HCT116 (cell line): ENCODE measurements around the gene FAM20B. TPM values are rescaled to one million over a fixed set of nuclear protein-coding genes. Genes with fewer than 3 reads are reported as not detected.

Source experiments
- ATAC-seq: fragments of 200-7000 bp; cut with Tn5 transposase; 2 replicates; pipeline ENCODE4 v1.9.1; 2020; ENCODE audit warnings: mild to moderate bottlenecking, moderate library complexity
- BruUV-seq: library from RNA; stranded (reverse); fragments of 400-500 nt; replicated peaks from 2 replicates; lab custom pipeline; 2021; lab: Mats Ljungman, UMichigan
- CTCF ChIA-PET: fragments of 300-600 bp; sonication (Branson Sonifier 250); formaldehyde crosslinking; loops from one replicate; lab custom pipeline; 2021; ENCODE audit warnings: antibody characterized with exemption; lab: Charles Lee
- POLR2A ChIA-PET: fragments of 300-600, 350-600 bp; sonication (Branson Sonifier 250); formaldehyde crosslinking; loops from one replicate; lab custom pipeline; 2021; ENCODE audit warnings: antibody characterized with exemption; lab: Charles Lee
- RAD21 ChIA-PET, 2 experiments: fragments of 300-600 bp; sonication (Branson Sonifier 250); formaldehyde crosslinking; loops; one replicate each; lab custom pipeline; 2023; ENCODE audit warnings: low total read pairs in 2 of 2; ENCODE audit not compliant: uncharacterized antibody in 2 of 2, unreplicated experiment in 2 of 2, low non-redundant PET in 1 of 2; lab: Charles Lee
- DNase-seq: peaks from one replicate; pipeline ENCODE4 v3.0.0-alpha.2; 2010; ENCODE audit warnings: low read depth, low spot score
- H2AFZ ChIP-seq: fragments of 200-600 bp; shearing (Covaris generic), sonication (generic); 2 replicates; pipeline ENCODE4 v1.6.1; 2017; ENCODE audit warnings: low read depth, mixed run types, mixed read lengths, antibody characterized with exemption, low read length; ENCODE audit not compliant: poor library complexity, severe bottlenecking
- H3K27ac ChIP-seq: 2 replicates; pipeline ENCODE4 v1.5.1; 2012; ENCODE audit warnings: low read depth, low read length
- H3K27me3 ChIP-seq: fragments of 200-600 bp; sonication (generic); 2 replicates; pipeline ENCODE4 v1.6.1; 2016; ENCODE audit warnings: mixed run types, low read length, mixed read lengths; ENCODE audit not compliant: insufficient read depth
- H3K36me3 ChIP-seq, 2 experiments: fragments of 200-500 bp in 1 of 2; fragments of 200-600 bp in 1 of 2; sonication (Bioruptor generic) in 1 of 2; sonication (generic) in 1 of 2; 2 replicates each; pipeline versions ENCODE4 v1.5.1 to v1.6.1; 2014 to 2016; ENCODE audit warnings: low read length in 2 of 2, inconsistent platforms in 1 of 2, mixed read lengths in 1 of 2, mixed run types in 1 of 2; ENCODE audit not compliant: insufficient read depth in 2 of 2, control insufficient read depth in 1 of 2
- H3K4me1 ChIP-seq, 2 experiments: fragments of 200-600 bp in 1 of 2; sonication (generic) in 1 of 2; 2 replicates each; pipeline versions ENCODE4 v1.5.1 to v1.6.1; 2012 to 2017; ENCODE audit warnings: low read length in 2 of 2, inconsistent platforms in 1 of 2, mild to moderate bottlenecking in 1 of 2, mixed read lengths in 1 of 2, mixed run types in 1 of 2, moderate library complexity in 1 of 2; ENCODE audit not compliant: insufficient read depth in 2 of 2, control insufficient read depth in 1 of 2
- H3K4me2 ChIP-seq: fragments of 200-600 bp; sonication (generic); 2 replicates; pipeline ENCODE4 v1.6.1; 2017; ENCODE audit warnings: mixed run types, low read length, mixed read lengths
- H3K4me3 ChIP-seq, 2 experiments: fragments of 200-600 bp in 1 of 2; sonication (generic) in 1 of 2; replicated peaks in 1 of 2; 2 replicates each; pipeline ENCODE4 v1.5.1; 2011 to 2016; ENCODE audit warnings: low read length in 2 of 2, control low read depth in 1 of 2, low read depth in 1 of 2, mild to moderate bottlenecking in 1 of 2, mixed read lengths in 1 of 2, mixed run types in 1 of 2
- H3K79me2 ChIP-seq: fragments of 200-600 bp; sonication (generic); 2 replicates; pipeline ENCODE4 v1.6.1; 2017; ENCODE audit warnings: mild to moderate bottlenecking, mixed run types, low read length, moderate library complexity, mixed read lengths; ENCODE audit not compliant: insufficient read depth
- H3K9ac ChIP-seq: fragments of 200-600 bp; sonication (generic); 2 replicates; pipeline ENCODE4 v1.6.1; 2016; ENCODE audit warnings: low read length, mixed read lengths
- H3K9me2 ChIP-seq: fragments of 200-600 bp; sonication (generic), shearing (Covaris generic); 2 replicates; pipeline ENCODE4 v1.6.1; 2017; ENCODE audit warnings: mixed run types, mild to moderate bottlenecking, moderate library complexity; ENCODE audit not compliant: insufficient read depth
- H3K9me3 ChIP-seq, 2 experiments: fragments of 200-500 bp in 1 of 2; fragments of 200-600 bp in 1 of 2; sonication (Bioruptor generic) in 1 of 2; sonication (generic) in 1 of 2; 2 replicates each; pipeline ENCODE4 v1.6.1; 2014 to 2017; ENCODE audit warnings: low read length in 2 of 2, mixed read lengths in 2 of 2, inconsistent platforms in 1 of 2, low read depth in 1 of 2, mild to moderate bottlenecking in 1 of 2, mixed run types in 1 of 2, moderate library complexity in 1 of 2; ENCODE audit not compliant: control insufficient read depth in 1 of 2, insufficient read depth in 1 of 2
- H4K20me1 ChIP-seq: fragments of 200-600 bp; sonication (generic), shearing (Covaris generic); 2 replicates; pipeline ENCODE4 v1.6.1; 2017; ENCODE audit warnings: mixed run types, mild to moderate bottlenecking, moderate library complexity; ENCODE audit not compliant: insufficient read depth
- CBX3 ChIP-seq: IDR thresholded peaks from 2 replicates; pipeline ENCODE4 v1.6.1; 2012; ENCODE audit warnings: low read depth
- CEBPB ChIP-seq: IDR thresholded peaks from 2 replicates; pipeline ENCODE4 v1.6.1; 2012; ENCODE audit warnings: low read depth
- EZH2 ChIP-seq: fragments of 200-600 bp; sonication (generic); IDR thresholded peaks from 2 replicates; pipeline ENCODE4 v1.6.1; 2017; ENCODE audit warnings: antibody characterized with exemption, mixed run types
- FOSL1 ChIP-seq: IDR thresholded peaks from 2 replicates; pipeline ENCODE4 v1.6.1; 2012; ENCODE audit warnings: low read depth
- JUND ChIP-seq: IDR thresholded peaks from 2 replicates; pipeline ENCODE4 v1.6.1; 2012
- REST ChIP-seq: IDR thresholded peaks from 2 replicates; pipeline ENCODE4 v1.6.1; 2012; ENCODE audit warnings: low read depth
- SIN3A ChIP-seq: IDR thresholded peaks from 2 replicates; pipeline ENCODE4 v1.6.1; 2012; ENCODE audit warnings: low read depth
- YY1 ChIP-seq: IDR thresholded peaks from 2 replicates; pipeline ENCODE4 v1.6.1; 2011; ENCODE audit warnings: low read length, low read depth, moderate library complexity, mild to moderate bottlenecking; ENCODE audit not compliant: insufficient replicate concordance; ENCODE audit errors: extremely low read depth
- ZBTB33 ChIP-seq: IDR thresholded peaks from 2 replicates; pipeline ENCODE4 v1.6.1; 2011; ENCODE audit warnings: mild to moderate bottlenecking, low read length, moderate library complexity; ENCODE audit not compliant: insufficient replicate concordance; ENCODE audit errors: extremely low read depth
- ZNF274 ChIP-seq: fragments of 200-500 bp; sonication (Bioruptor generic); IDR thresholded peaks from 2 replicates; pipeline ENCODE4 v1.6.1; 2014; ENCODE audit warnings: mild to moderate bottlenecking, low read depth, low read length, inconsistent platforms
- intact Hi-C: fragments of 100-400 bp; cut with micrococcal nuclease; formaldehyde crosslinking; loops from 2 replicates; pipeline ENCODE4 v1.10.0; 2022
- total RNA-seq: library from RNA; stranded (reverse); gene quantifications from one replicate; pipeline ENCODE4 v1.2.1, GENCODE V29; 2021; ENCODE audit not compliant: unreplicated experiment
- TF ChIP-seq, protein P1 (sequence below): IDR thresholded peaks from 2 replicates; pipeline ENCODE4 v1.6.1; 2012
- TF ChIP-seq, protein P2 (sequence below), 3 experiments: fragments of 200-600 bp in 1 of 3; sonication (generic) in 1 of 3; IDR thresholded peaks in 2 of 3; conservative IDR thresholded peaks in 1 of 3; 2 replicates each; pipeline ENCODE4 v1.5.1; 2012 to 2017; ENCODE audit warnings: low read depth in 2 of 3, low read length in 2 of 3, antibody characterized with exemption in 1 of 3, borderline replicate concordance in 1 of 3, control low read depth in 1 of 3, mild to moderate bottlenecking in 1 of 3, mixed read lengths in 1 of 3, mixed run types in 1 of 3, moderate library complexity in 1 of 3; ENCODE audit not compliant: insufficient read depth in 1 of 3

FAM20B gene
- total RNA-seq, 1 experiment from 2014 or later, result 36.7 TPM

DNA sequence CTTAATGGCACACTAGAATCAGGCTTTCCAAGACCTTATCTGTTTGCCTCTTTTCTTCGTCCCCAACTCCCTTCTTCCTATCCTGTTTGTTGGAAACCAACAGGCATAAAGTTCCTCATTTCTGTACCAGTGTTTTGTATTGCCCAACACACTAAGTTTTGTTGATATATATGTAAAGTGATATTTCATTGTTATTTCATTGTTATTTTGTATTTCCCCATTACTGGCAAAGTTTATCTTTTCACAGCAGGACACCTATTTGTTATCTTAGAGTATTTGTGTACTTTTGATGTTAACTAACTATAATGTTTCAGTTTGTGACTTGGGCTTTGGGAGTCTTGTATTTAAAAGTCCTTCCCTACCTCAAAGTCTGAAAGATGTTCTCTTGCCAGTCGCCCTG is 27.1 kb downstream of the FAM20B start:
- no peak overlapping the region for H3K4me2 ChIP-seq

GRCh38 chr1:179053486-179053885 is 27.8 kb downstream of the FAM20B start:
- POLR2A ChIA-PET, result no interaction called here
- H3K36me3 ChIP-seq, result peaks cover 2 to 16% of the 10 kb centered on the region in 2 experiments; a peak in 2 of 4 replicates
- no peak overlapping the region for H3K27ac ChIP-seq
- DNase-seq, result no peak
- no peak overlapping the region for H3K9ac ChIP-seq
- H3K9me2 ChIP-seq, result no peaks in the 10 kb centered on the region
- H3K4me2 ChIP-seq, result no peak overlapping the region
- peaks cover 0 to 3% of the 10 kb centered on the region in 2 experiments; a peak in 1 of 4 replicates for H3K4me1 ChIP-seq
- no peaks in the 10 kb centered on the region for H3K27me3 ChIP-seq
- intact Hi-C loops, result no loop called here
- CTCF ChIA-PET, result no interaction called here
- no peak for ATAC-seq
- no peaks in the 10 kb centered on the region; a peak in 1 of 4 replicates for H3K9me3 ChIP-seq
- no peaks in the 10 kb centered on the region for H4K20me1 ChIP-seq
- H3K79me2 ChIP-seq, result no peaks in the 10 kb centered on the region
- no peak overlapping the region for H2AFZ ChIP-seq
- no TSS peak for BruUV-seq
- RAD21 ChIA-PET, result no interaction called here
- no peak overlapping the region for H3K4me3 ChIP-seq
- TF ChIP-seq, protein P1, sequence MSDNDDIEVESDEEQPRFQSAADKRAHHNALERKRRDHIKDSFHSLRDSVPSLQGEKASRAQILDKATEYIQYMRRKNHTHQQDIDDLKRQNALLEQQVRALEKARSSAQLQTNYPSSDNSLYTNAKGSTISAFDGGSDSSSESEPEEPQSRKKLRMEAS, result no peak
- TF ChIP-seq ZNF274, result no peak
- no peak for TF ChIP-seq ZBTB33
- TF ChIP-seq REST, result no peak
- TF ChIP-seq EZH2, result no peak
- no peak for TF ChIP-seq CBX3
- TF ChIP-seq JUND, result no peak
- TF ChIP-seq YY1, result no peak

More for the DNA sequence above, 27.1 kb downstream of the FAM20B start:
- no peak overlapping the region for H3K27ac ChIP-seq
- BruUV-seq, result no TSS peak
- no peak overlapping the region for H3K9ac ChIP-seq
- H3K4me1 ChIP-seq, result no peaks in the 10 kb centered on the region
- no peaks in the 10 kb centered on the region for H3K79me2 ChIP-seq
- no peaks in the 10 kb centered on the region for H3K9me2 ChIP-seq
- DNase-seq (no peak), ATAC-seq (no peak)
- no peak overlapping the region for H3K4me3 ChIP-seq
- H4K20me1 ChIP-seq, result no peaks in the 10 kb centered on the region
- no peak overlapping the region for H2AFZ ChIP-seq
- H3K27me3 ChIP-seq, result no peaks in the 10 kb centered on the region
- RAD21 ChIA-PET, result no interaction called here
- CTCF ChIA-PET, result no interaction called here
- intact Hi-C loops, result no loop called here
- H3K9me3 ChIP-seq, result no peaks in the 10 kb centered on the region; a peak in 1 of 4 replicates
- POLR2A ChIA-PET, result no interaction called here
- no peak for TF ChIP-seq CEBPB
- TF ChIP-seq SIN3A, result no peak
- no peak for TF ChIP-seq FOSL1
- TF ChIP-seq, protein P2, sequence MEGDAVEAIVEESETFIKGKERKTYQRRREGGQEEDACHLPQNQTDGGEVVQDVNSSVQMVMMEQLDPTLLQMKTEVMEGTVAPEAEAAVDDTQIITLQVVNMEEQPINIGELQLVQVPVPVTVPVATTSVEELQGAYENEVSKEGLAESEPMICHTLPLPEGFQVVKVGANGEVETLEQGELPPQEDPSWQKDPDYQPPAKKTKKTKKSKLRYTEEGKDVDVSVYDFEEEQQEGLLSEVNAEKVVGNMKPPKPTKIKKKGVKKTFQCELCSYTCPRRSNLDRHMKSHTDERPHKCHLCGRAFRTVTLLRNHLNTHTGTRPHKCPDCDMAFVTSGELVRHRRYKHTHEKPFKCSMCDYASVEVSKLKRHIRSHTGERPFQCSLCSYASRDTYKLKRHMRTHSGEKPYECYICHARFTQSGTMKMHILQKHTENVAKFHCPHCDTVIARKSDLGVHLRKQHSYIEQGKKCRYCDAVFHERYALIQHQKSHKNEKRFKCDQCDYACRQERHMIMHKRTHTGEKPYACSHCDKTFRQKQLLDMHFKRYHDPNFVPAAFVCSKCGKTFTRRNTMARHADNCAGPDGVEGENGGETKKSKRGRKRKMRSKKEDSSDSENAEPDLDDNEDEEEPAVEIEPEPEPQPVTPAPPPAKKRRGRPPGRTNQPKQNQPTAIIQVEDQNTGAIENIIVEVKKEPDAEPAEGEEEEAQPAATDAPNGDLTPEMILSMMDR (IDR thresholded peaks at IDR 0.05 in 2 of 3, conservative IDR thresholded peaks at IDR 0.05 in 1 of 3; ENCODE audit: borderline replicate concordance in 1 of 3, insufficient read depth in 1 of 3, low read depth in 2 of 3, low read length in 2 of 3), result no peak
- H3K36me3 ChIP-seq, result peaks cover 2 to 16% of the 10 kb centered on the region in 2 experiments; a peak in 2 of 4 replicates
